Measurements from ENCODE around the gene PITPNM1.

Gene PITPNM1

DNA sequence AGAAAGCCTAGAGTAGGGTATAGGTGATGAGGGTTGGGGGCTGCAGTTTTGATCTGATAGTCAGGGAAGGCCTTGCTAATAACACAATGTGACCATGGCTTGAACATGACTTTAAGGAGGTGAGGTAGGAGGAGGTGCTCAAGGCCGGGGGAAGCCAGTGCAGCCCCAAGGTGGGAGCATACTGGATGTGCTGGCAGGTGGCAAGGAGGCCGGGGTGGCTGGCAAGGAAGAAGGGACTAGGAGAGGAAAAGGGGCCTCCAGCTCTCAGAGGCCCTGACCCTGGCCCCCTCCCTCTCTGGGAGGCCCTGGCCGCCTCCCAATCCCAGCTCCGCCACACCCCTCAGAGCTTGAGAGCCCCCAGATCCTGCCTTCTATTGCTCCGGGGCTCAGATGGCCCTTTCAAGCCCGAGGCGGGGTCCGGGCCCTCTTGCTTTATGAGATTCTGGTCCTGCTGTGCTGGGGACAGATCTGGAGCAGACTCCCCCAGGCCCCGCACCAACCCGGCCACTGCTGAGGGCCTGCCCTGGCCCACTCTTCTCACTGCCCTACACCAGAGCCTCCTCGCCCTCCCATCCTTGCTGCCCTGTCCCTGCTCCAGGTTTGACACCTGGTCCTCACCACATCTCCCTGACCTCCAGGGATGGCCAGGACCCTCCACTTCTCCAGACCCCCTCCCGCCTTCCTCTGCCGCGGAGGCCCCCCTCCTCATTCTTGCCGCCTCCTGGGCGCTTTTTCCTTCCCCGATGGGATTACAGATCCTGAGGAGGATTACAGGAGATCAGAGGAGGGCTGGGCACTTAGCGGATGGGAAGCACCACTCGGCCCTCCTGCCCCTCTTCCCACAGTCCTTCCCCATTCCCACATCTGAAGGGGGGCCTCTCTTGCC, 1.8 kb downstream of the PITPNM1 start:
- DNase-seq (ENCODE audit: low spot score), result no peak

DNA sequence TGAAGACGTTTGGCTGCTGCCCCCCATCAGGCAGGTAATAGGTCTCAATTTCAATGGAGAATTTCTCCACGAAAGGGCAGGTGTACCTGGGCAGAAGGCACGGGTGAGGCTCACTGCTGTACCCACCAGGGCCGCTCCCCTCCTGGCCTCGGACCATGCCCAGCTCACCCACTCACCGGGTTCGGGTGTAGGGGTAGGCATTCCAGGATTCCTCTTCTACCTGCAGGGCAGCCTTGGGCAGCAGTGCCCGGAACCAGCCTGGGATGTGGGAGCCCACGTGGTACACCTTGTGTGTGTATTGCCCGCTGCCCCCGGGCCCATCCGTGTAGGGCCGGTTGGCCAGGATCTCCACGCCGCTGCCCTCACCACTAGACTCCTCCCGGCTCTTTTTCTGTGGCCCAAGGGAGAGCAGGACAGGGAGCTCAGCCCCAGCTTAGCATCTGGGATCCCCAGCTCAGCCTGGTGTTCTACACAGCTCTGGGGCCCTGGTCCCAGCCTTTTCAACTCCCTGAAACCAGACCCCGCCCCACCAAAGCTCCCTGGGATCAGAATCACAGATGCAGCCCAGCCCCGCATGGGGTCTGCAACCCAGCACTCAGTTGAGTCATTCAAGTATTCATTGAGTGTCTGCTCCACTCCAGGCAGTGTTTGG, 2.7 kb downstream of the PITPNM1 start:
- no peak for DNase-seq (ENCODE audit: low spot score)

DNA sequence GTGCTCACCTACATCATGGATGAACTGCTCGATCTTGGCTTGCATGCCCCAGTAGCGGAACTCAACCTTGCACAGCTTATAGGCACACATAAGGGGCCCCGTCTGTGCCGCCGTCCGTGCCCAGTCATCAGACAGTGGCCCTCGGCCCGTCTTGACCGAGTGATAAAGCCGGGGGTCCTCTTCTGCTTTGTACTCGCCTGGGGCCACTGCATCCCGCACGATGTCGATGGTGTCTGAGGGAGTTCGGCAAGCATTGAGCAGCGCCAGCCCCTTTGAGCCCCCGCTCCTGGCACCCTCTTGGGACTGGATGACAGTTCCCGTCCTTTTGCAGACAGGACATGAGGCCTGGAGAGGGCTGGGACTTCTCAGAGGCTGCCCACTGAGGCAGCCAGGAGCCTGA, 3.3 kb downstream of the PITPNM1 start:
- DNase-seq (ENCODE audit: low spot score), result no peak

DNA sequence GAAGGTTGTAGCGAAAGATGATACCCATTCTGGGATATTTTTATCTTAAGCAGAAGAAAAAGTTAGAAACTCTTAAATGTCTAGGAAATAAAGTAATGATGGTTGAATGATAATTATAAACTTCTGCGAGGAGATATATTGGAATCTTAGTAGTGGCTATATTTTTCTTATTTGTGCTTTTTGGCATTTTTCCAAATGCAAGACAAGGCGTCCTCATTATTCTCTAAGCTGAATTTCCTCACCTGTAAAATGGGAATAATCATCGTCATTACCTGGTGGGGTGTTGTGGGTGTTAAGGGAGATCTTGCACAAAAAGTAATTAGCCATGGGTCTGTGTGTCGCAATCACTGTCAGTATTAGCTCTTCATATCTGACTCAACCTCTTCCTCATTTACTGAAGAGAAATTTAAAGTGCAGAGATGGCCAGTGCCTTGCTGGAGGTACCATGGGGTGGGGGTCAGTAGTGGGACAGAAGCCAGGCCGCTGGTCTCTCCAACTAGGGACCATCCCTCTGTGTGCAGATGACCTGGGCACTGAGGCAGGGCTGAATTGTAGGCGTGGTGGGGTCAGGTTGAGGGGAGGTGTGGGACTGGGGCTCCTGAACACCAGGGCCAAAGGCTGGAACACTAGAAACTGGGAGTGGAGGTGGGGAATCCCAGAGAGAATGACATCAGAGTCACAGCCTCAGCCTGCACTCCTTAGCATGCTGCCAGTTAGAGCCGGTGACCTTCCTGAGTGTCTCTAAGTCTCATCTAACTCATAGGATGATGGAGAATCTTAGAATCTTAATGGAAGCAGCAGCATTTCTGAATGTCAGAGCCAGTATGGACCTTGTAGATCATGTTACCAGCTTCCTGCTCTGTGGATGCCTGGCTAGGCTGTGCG, 4.1 kb downstream of the PITPNM1 start:
- DNase-seq (ENCODE audit: low spot score), result no peak

DNA sequence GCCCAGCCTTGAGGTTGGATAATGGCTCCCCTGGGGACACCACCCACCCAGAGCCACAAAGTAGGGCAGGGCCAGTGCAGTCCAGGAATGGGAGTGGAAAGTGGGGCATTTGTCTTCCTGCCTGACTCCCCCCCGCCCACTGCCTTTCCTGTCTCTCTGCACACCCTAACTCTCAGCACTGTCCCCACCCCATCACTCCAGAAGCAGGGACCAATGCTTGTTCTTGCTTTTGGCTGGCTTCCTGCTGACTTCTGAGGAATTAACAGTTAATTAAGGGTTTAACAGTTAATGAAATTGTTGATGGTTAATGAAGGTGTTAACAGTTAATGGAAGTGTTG, 4.7 kb downstream of the PITPNM1 start:
- no peak for DNase-seq (ENCODE audit: low spot score)

DNA sequence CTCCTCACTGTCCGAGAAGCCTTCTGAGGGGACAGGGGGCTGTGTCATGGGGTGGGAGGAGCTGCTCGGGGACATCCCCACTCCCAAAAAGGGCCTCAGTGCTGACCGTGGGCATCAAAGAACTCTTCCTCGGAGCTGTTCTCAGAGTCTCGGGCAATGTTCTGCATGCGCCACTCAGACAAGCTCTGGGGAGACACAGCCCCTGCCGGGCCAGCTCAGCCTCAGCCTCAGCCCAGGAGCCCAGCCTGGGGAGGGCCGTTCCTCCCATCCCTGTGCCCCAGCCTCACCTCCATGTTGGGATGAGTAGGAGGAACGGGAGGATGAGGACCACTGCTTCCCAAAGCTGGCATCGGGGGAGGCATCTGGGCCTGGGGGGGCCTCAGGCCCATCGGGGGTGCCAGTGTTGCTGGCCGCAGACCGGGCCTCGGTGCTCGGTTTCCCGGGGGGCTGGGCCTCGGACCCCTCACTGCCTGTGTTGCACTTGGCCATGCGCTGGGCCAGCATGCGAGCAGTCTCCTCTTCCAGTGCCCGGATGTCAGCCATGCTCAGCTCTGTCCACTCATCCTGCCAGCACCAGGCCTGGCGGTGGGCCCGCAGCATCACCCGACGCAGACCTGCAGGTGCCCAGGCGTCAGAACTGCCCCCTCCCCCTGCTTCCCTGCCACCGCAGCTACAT, 5.2 kb downstream of the PITPNM1 start:
- DNase-seq (ENCODE audit: low spot score), result no peak

DNA sequence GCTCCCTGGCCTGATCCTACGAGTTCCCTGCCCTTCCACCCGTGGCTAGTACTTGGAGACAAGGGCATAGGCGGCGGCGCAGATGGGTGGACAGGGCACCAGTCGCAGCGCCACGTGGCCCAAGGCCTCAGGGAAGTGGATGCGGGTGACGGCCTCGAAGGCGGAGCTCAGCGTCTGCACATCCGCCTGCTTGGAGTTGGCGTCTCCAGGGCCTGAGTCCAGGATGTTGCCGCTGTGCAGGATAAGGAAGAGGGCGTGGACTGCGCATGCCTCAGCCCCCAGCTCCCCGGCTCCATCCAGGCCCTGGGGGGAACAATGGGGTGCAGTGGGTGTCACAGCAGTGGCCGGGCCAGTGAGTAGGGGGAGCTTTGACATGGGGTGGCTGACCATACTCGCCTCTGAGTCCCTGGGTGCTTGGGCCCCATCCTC, 6.6 kb downstream of the PITPNM1 start:
- no peak for DNase-seq (ENCODE audit: low spot score)

DNA sequence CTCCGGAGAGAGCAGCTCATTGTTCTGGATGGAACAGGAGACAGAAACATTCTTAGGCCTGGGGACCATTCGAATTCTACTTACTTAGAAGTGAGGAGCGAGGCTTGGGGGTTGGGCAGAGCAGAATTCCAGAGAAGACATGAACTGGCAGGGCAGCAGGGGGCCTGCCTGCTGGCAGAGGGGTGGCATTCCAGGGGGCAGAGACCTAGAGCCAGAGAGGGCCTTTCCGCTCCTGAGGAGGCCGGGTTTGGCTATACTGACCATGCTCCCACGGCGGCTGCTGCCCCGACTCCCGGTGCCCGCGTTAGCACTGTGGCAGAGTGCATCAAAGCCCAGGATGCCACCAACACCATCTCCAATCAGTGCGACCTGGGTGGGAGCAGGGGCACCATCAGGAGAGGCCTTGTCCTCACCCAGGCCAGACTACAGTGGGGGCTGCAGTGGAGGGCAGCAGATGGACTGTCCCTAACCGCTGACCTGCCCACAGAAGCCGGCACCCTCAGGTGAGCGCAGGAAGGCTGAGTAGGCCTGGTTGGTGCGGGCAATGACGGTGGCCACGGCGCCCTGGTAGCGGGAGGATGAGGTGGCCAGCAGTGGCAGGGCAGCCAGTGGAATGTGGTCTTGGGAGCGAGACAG, 7.4 kb downstream of the PITPNM1 start:
- DNase-seq (ENCODE audit: low spot score), result no peak

DNA sequence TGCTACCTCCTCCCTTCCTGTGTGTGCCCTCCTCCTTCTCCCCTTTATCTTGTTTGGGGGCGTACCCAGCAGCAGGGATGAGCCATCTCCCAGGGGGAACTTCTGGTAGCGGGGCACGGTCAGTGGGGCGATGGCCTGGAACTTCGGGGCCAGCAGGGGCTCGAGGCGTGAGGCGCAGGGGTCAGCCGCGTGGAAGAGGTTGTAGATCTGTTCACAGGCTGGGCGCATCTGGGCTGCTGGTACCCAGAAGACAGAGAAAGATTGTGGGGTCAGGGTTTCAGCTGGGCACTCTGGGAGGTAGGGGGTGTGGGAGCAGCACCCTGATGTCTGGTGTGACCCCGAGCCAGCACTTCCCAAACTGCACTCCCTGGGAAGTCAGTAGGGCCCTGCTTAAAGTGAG, 9.1 kb downstream of the PITPNM1 start:
- DNase-seq (ENCODE audit: low spot score), result no peak

DNA sequence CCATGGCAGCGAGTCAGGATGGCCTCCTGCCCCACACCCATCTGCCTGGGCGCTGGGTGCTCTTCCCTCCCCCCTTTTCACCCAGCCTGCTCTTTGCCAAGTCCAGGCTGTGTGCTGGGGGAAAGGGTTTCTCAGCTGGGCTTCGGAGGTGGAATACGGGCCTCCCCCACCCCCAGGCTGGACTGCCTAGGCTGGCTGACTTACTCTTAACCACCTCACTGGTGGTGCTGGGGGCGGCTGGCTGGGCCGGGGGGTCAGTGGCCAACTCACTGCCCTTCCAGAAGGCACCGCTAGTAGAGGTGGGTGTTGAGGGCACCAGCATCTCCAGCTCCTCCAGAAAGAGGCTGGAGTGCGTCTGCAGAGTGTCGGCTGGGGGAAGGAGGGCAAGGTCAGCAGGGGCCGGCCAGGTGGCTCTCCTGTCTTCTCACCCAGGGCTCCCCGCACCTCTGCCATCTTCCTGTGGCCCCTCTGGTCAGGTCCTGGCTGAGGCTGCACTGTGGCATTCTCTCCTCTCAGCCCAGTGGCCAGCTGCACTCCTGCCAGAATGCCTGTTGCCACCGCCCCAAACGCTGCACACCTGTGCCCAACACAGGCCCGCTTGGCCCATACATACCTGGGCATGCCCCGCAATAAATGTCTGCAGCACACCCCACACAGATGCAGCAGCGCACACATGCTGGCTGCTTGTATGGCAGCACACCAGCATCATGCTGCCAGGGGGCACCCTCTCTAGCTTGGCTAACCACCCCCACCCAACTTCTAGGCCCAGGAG, 9.7 kb downstream of the PITPNM1 start:
- no peak for DNase-seq (ENCODE audit: low spot score)

DNA sequence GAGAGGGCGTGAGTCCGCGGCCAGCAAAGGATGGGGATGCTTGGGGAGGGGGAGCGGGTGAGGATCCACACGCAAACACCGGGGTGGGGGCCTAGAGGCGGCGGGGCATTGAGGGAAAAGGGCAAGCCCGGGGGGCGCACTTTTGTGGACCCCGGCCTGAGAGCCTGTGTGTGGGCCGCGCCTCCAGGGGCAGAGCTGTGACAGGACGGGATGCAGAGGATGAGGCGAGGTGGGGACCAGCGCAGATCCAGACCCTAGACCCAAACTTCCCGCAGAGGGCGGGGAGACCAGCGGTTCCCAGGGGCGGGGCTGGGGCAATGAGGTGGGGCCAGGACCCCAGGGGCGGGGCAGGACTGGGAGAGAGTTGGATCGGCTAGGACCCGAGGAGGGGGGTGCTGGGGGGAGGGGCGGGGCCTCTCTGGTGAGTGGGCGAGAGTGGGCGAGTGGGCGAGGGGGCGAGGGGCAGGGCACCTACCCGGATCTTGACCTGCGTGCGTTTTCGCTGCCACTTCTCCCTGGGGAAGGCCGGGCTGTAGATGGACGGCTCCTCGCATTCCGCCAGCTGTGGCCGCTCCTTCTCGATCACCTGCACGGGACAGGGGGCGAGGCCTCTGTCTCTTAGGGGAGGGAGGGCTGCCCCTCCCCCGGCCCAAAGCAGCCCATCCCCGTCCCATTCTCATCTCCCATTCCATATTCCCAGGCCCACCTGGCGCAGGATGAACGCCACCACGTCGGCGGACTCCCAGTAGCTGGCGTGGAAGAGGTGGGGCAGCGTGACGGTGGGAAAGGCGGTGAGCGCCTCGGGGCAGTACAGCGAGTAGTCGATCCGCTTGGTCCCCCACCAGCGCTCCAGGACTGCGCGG, 10.6 kb downstream of the PITPNM1 start:
- no peak for DNase-seq (ENCODE audit: low spot score)

DNA sequence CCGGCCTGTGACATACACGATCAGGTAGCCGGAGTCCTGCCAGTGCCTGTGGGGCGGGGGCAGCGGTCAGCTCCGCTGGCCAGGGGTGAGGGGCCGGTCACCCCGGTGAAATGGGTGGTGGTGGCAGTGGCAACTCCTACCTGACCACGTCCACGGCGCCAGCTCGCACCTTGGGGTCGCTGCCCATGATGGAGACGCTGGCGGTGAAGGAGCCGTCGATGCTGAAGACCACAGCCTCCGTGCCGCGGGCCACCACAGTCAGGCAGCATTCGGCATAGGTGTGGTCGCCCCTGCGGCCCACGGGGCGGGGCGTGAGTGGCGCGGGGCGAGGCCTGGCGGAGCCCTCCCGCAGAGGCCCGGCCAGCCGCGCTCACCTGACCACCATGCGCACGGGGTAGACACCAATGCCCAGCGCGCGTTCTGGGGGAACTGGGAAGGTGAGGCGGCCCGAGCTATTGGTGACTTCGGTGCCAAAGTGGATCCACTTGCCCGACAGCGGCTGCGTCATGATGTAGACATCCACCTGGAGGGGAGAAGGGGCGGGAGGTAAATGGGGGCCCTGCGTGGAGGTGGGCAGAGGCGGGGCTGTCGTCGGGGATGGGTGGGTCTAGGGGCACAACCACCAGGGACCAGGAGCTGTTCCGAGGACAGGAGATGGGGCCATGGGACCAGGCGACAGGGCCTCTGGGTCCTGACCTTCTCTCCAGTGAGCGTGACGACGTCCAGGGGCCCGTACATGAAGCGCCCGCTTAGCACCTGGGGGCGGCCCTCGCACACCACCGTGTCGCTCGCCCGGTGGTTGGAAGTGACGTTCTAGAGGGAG, 11.4 kb downstream of the PITPNM1 start:
- DNase-seq (ENCODE audit: low spot score), result no peak

DNA sequence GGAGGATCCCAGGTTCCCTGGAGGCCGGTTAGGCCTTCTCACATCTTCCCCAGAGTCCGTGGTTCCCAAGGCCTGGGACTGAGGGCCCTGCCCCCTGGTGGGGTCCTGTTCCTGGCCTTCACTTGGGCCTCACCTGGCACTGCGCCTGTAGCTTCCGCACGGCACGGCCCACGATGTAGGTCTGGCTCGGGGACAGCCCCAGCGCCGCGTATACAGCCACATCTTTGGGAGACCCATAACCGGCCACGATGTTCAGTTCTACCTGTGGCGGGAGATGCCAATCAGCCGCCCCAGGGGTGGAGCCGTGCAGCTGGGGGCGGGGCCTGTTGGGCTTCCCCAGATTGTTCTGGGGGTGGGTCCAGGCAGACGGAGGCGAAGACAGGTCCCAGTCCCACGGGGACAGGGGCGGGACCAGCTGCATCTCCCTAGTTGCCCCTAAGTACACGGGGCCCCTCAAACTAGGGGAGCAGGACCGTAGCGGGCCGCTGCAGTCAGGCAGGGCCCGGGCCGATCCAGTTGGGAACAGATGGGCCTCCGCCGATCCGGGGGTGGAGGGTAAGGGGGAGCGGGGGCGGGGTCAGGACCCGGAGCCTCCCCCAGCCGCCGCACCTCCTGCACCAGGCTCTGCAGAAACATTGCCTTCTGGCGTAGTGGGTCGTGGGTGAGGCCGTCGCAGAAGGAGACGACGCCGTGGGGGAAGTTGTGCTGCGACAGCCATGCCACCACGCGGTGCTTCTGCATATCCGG, 12.2 kb downstream of the PITPNM1 start:
- DNase-seq (ENCODE audit: low spot score), result no peak

DNA sequence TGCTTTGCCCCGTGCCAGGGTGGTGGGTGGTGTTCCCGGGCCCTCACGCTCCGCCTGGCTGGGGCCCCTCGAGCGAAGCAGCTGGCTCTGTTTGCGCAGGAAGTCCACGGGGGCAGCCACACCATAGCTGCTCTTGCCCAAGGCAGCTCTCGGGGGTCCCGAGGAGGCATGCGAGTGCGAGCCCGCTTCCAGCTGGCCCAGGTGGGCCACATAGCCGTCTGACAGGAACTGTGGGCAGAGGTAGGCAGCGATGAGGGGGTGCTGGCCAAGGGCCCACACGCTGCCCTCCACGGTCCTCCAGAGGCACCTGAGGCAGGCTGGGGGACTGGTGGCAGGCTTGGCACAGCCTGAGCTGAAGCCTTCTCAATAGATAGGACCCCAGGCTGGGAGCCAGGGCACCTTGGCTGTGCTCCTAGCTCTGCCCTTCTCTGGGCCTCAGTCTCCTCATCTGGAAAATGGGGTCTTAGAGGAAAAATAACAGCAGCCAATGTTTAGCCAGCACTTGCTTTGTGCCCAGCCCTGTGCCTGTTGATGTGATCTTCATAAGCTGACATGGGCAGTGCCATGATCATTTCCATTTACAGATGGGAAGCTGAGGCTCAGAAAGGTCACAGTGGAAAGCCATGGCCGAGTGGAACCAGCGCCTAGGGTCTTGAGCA, 13.0 kb downstream of the PITPNM1 start:
- DNase-seq (ENCODE audit: low spot score), result no peak

DNA sequence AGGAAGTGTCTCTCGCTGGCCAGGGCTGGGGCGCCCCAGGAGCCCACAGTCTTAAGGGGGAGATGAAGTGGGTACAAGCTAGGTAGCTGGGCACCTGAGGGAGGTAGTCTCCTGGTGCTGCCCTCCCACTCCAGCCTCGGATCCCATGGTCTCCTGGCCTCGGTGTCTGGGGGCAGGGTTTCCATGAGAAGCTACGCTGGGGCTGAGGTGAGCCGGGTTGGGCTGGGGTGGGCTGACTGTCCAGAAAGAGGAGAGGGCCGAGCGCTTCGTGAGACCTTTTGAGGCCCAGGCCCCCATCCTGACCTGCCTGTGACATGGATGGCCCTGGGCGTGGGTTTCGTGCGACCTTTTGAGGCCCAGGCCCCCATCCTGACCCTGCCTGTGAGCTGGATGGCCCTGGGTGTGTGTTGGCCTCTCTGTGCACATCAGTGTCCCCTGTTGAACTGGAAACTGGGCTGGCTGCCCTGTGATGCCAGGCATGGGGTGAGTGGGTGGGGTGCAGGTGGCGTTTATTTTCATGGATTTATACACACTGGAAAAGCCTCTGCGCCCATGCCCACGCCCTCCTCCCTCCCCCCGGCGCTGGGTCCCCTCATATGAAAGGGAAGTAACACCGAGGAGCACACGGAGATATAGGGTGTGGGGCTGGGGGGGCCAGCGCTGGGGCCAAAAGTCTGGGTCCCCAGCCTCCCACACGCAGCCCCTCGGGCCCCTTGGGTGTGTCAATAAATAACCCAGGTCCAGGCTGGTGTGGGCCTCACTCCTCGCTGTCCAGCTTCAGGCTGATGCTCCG, 13.7 kb downstream of the PITPNM1 start:
- no peak for DNase-seq (ENCODE audit: low spot score)

DNA sequence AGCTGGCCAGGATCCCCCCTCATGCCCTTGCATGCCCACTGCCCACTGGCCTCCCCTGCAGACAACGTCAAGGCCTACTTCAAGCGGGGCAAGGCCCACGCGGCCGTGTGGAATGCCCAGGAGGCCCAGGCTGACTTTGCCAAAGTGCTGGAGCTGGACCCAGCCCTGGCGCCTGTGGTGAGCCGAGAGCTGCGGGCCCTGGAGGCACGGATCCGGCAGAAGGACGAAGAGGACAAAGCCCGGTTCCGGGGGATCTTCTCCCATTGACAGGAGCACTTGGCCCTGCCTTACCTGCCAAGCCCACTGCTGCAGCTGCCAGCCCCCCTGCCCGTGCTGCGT, 14.5 kb downstream of the PITPNM1 start:
- DNase-seq (ENCODE audit: low spot score), result no peak

Measured in AG08395 (cell line).